Spleen (tissue), 7 donors: ENCODE results near the gene PXYLP1.

Source experiments
- POLR2A ChIP-seq, 3 donors: fragments of 450-650 bp; IDR thresholded peaks; one replicate each; pipeline ENCODE4 v1.5.1; 2017; ENCODE audit warnings: antibody characterized with exemption in 3 of 3, mild to moderate bottlenecking in 1 of 3
- POLR2AphosphoS5 ChIP-seq, 3 donors: sonication (generic); formaldehyde crosslinking; IDR thresholded peaks; one replicate each; pipeline ENCODE4 v1.5.1; 2017; ENCODE audit warnings: antibody characterized with exemption in 3 of 3
- TF ChIP-seq, protein P1 (sequence below), 11 experiments: fragments of 200-600 bp in 7 of 11; fragments of 450-650 bp in 4 of 11; sonication (generic) in 4 of 11; IDR thresholded peaks in 8 of 11; conservative IDR thresholded peaks in 3 of 11; 1 replicate in 7 of 11; 2 replicates in 4 of 11; pipeline versions ENCODE4 v1.4.0 to v1.8.0; 2016 to 2021; ENCODE audit warnings: antibody characterized with exemption in 11 of 11, inconsistent platforms in 4 of 11, mild to moderate bottlenecking in 1 of 11
- donor health status: DM: no; HTN: no; CAD: no; lungs with moderate emphysema.
- donor health status: DM: no; HTN: no; CAD: no.
- donor health status: DM: no; HTN: no; CAD: no.

DNA sequence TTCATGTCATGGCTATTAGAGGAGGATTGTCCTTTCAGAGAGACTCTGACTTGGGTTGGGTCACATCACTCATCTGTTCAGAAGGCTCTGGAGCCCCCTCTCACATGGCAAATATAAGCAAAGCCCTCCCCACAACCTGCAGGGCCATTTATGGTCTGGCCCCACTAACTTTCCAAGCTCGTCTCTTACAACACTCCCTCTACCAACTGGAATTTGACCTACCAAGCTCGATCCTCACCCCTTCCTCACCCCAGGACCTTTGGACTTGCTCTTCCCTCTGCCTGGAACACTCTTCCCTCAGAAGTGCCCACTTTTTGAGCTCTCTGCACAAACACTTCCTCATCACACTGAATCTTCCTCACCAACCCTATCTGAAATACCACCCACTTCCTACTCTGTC is 14.2 kb upstream of the PXYLP1 start:
- TF ChIP-seq, protein P1, sequence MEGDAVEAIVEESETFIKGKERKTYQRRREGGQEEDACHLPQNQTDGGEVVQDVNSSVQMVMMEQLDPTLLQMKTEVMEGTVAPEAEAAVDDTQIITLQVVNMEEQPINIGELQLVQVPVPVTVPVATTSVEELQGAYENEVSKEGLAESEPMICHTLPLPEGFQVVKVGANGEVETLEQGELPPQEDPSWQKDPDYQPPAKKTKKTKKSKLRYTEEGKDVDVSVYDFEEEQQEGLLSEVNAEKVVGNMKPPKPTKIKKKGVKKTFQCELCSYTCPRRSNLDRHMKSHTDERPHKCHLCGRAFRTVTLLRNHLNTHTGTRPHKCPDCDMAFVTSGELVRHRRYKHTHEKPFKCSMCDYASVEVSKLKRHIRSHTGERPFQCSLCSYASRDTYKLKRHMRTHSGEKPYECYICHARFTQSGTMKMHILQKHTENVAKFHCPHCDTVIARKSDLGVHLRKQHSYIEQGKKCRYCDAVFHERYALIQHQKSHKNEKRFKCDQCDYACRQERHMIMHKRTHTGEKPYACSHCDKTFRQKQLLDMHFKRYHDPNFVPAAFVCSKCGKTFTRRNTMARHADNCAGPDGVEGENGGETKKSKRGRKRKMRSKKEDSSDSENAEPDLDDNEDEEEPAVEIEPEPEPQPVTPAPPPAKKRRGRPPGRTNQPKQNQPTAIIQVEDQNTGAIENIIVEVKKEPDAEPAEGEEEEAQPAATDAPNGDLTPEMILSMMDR (IDR thresholded peaks at IDR 0.05 in 8 of 11, conservative IDR thresholded peaks at IDR 0.05 in 3 of 11): no peak
- TF ChIP-seq POLR2A (IDR thresholded peaks at IDR 0.05) (no peak), POLR2AphosphoS5 (IDR thresholded peaks at IDR 0.05) (no peak)
